B cell (primary cell): ENCODE data around the gene ZNF630. TPM values are rescaled to one million over a fixed set of nuclear protein-coding genes. Genes with fewer than 3 reads are reported as not detected.
"Not testable (repeated sequence)": the region's sequence is repeated elsewhere in the genome, so short reads cannot be mapped to it uniquely, and the experiment has no call there.

Source experiments
- ATAC-seq: fragments of 200-7000 bp; cut with Tn5 transposase; one replicate; pipeline ENCODE4 v1.10.0; 2021; ENCODE audit warnings: low read depth, mild to moderate bottlenecking, moderate number of reproducible peaks, moderate library complexity
- CTCF ChIA-PET: fragments of 350-600 bp; sonication (Branson Sonifier 250); formaldehyde crosslinking; loops from one replicate; lab custom pipeline; 2021; ENCODE audit warnings: antibody characterized with exemption, inconsistent platforms; lab: Charles Lee
- POLR2A ChIA-PET: fragments of 350-600 bp; sonication (Branson Sonifier 250); formaldehyde crosslinking; loops from one replicate; lab custom pipeline; 2021; ENCODE audit warnings: antibody characterized with exemption; lab: Charles Lee
- DNase-seq: peaks from one replicate; pipeline ENCODE4 v3.0.0; 2013
- H2AFZ ChIP-seq: 2 replicates; pipeline ENCODE4 v1.6.1; 2012; ENCODE audit warnings: mild to moderate bottlenecking, low read depth, low read length; ENCODE audit not compliant: insufficient read depth, poor library complexity, severe bottlenecking
- H3K27ac ChIP-seq, 2 donors: 1 replicate in 1 of 2; 2 replicates in 1 of 2; pipeline ENCODE4 v1.5.1; 2012 to 2013; ENCODE audit warnings: low read length in 2 of 2, mild to moderate bottlenecking in 2 of 2, moderate library complexity in 1 of 2
- H3K27me3 ChIP-seq, 4 experiments: fragments of 200-600 bp in 1 of 4; sonication (generic) in 1 of 4; replicated peaks in 1 of 4; 1 replicate in 2 of 4; 2 replicates in 2 of 4; pipeline versions ENCODE4 v1.6.1 to v1.7.0; 2013 to 2016; ENCODE audit warnings: low read length in 3 of 4, mild to moderate bottlenecking in 2 of 4, mixed read lengths in 1 of 4, moderate library complexity in 1 of 4; ENCODE audit not compliant: insufficient read depth in 4 of 4, control insufficient read depth in 3 of 4; ENCODE audit errors: control extremely low read depth in 1 of 4
- H3K36me3 ChIP-seq, 2 experiments: replicated peaks in 1 of 2; 1 replicate in 1 of 2; 2 replicates in 1 of 2; pipeline versions ENCODE4 v1.6.1 to v1.7.1; 2013; ENCODE audit warnings: low read length in 1 of 2; ENCODE audit not compliant: insufficient read depth in 2 of 2, control insufficient read depth in 1 of 2; ENCODE audit errors: control extremely low read depth in 1 of 2, extremely low read depth in 1 of 2
- H3K4me1 ChIP-seq, 2 donors: fragments of 200-600 bp in 1 of 2; sonication (generic) in 1 of 2; 1 replicate in 1 of 2; 2 replicates in 1 of 2; pipeline versions ENCODE4 v1.5.1 to v1.6.1; 2013 to 2017; ENCODE audit warnings: low read length in 2 of 2; ENCODE audit not compliant: control insufficient read depth in 2 of 2, insufficient read depth in 2 of 2
- H3K4me2 ChIP-seq: replicated peaks from 2 replicates; pipeline ENCODE3; 2012; ENCODE audit warnings: mild to moderate bottlenecking, low read depth, low read length; ENCODE audit not compliant: poor library complexity, severe bottlenecking
- H3K4me3 ChIP-seq, 5 experiments: fragments of 200-600 bp in 1 of 5; sonication (generic) in 1 of 5; 1 replicate in 3 of 5; 2 replicates in 2 of 5; pipeline versions ENCODE4 v1.5.1 to v1.7.0; 2011 to 2016; ENCODE audit warnings: low read length in 4 of 5, mild to moderate bottlenecking in 4 of 5, low read depth in 2 of 5, control low read depth in 1 of 5, moderate library complexity in 1 of 5; ENCODE audit not compliant: insufficient read depth in 1 of 5; ENCODE audit errors: control extremely low read depth in 1 of 5, extremely low read depth in 1 of 5
- H3K79me2 ChIP-seq: fragments of 200-600 bp; sonication (generic); one replicate; pipeline ENCODE4 v1.6.0; 2016; ENCODE audit warnings: low read length; ENCODE audit not compliant: control insufficient read depth, insufficient read depth
- H3K9ac ChIP-seq: fragments of 200-600 bp; sonication (generic); 2 replicates; pipeline ENCODE4 v1.6.1; 2017; ENCODE audit warnings: mild to moderate bottlenecking, low read length, moderate library complexity
- H3K9me3 ChIP-seq, 3 donors: one replicate each; pipeline versions ENCODE4 v1.6.1 to v1.7.1; 2013; ENCODE audit warnings: low read length in 2 of 3; ENCODE audit not compliant: control insufficient read depth in 2 of 3, insufficient read depth in 1 of 3; ENCODE audit errors: control extremely low read depth in 1 of 3
- H4K20me1 ChIP-seq: 2 replicates; pipeline ENCODE4 v1.6.0; 2012; ENCODE audit warnings: mild to moderate bottlenecking, low read length; ENCODE audit not compliant: insufficient read depth, control insufficient read depth, poor library complexity, severe bottlenecking
- H3K27ac Mint-ChIP-seq: one replicate; pipeline ENCODE4 v1.8.0; 2021; ENCODE audit warnings: mixed read lengths
- H3K27me3 Mint-ChIP-seq: one replicate; pipeline ENCODE4 v1.8.0; 2021; ENCODE audit warnings: mixed read lengths
- H3K4me1 Mint-ChIP-seq: one replicate; pipeline ENCODE4 v1.8.0; 2021; ENCODE audit warnings: mixed read lengths
- H3K4me3 Mint-ChIP-seq: one replicate; pipeline ENCODE4 v1.8.0; 2021; ENCODE audit warnings: mixed read lengths
- H3K9me3 Mint-ChIP-seq: one replicate; pipeline ENCODE4 v1.8.0; 2022; ENCODE audit warnings: mixed read lengths; ENCODE audit not compliant: insufficient read depth
- CTCF ChIP-seq: fragments of 200-600 bp; IDR thresholded peaks from one replicate; pipeline ENCODE4 v1.8.0; 2022; ENCODE audit warnings: antibody characterized with exemption, mild to moderate bottlenecking
- EZH2 ChIP-seq: IDR thresholded peaks from 2 replicates; pipeline ENCODE4 v1.6.1; 2012; ENCODE audit warnings: borderline replicate concordance, low read depth, mild to moderate bottlenecking, moderate library complexity, low read length; ENCODE audit not compliant: insufficient read depth, poor library complexity, severe bottlenecking
- WGBS: methylation state at CpG from one replicate; pipeline ENCODE4 v1.1.5; 2013; ENCODE audit warnings: missing lambda C conversion rate; ENCODE audit not compliant: insufficient coverage; 5-methylcytosine and 5-hydroxymethylcytosine counted together
- intact Hi-C: fragments of 100-400 bp; cut with micrococcal nuclease; formaldehyde crosslinking; loops from one replicate; pipeline ENCODE4 v1.10.0; 2022
- polyA plus RNA-seq: library from polyadenylated mRNA; depleted of rRNA; stranded (reverse); fragments of >200 nt; gene quantifications from 2 replicates; pipeline ENCODE4 v1.2.3, GENCODE V29; 2012
- total RNA-seq, 2 donors: library from RNA; stranded (reverse); fragments of 120-200 nt in 1 of 2; gene quantifications; 1 replicate in 1 of 2; 2 replicates in 1 of 2; pipeline versions ENCODE4 v1.2.3 to v1.2.4, GENCODE V29; 2013 to 2022

Gene ZNF630
- total and polyA plus RNA-seq, 2 donors (not counting 1 experiment from before 2014, with no cell fraction given), result 2.8 TPM; not detected in 1

GRCh38 chrX:48043056-48043455 is 28.4 kb downstream of the ZNF630 start:
- Mint-ChIP-seq H3K27ac (no peak overlapping the region), H3K4me3 (no peak overlapping the region), H3K27me3 (no peaks in the 10 kb centered on the region), H3K9me3 (no peaks in the 10 kb centered on the region), H3K4me1 (no peaks in the 10 kb centered on the region)
- Histone ChIP-seq H3K36me3 (no peaks in the 10 kb centered on the region), H3K4me2 (no peak overlapping the region), H3K27ac (no peak overlapping the region), H3K4me1 (no peaks in the 10 kb centered on the region), H2AFZ (no peak overlapping the region), H3K4me3 (no peak overlapping the region), H3K9ac (no peak overlapping the region), H4K20me1 (no peaks in the 10 kb centered on the region), H3K79me2 (no peaks in the 10 kb centered on the region), H3K27me3 (no peaks in the 10 kb centered on the region), H3K9me3 (no peaks in the 10 kb centered on the region)
- ChIA-PET POLR2A (no interaction called here), CTCF (no interaction called here)
- TF ChIP-seq CTCF (no peak), EZH2 (no peak)
- ATAC-seq (no peak), DNase-seq (no peak)
- WGBS, result 100% methylated on average over 2 of the region's 4 CpGs
- intact Hi-C loops, result no loop called here

DNA sequence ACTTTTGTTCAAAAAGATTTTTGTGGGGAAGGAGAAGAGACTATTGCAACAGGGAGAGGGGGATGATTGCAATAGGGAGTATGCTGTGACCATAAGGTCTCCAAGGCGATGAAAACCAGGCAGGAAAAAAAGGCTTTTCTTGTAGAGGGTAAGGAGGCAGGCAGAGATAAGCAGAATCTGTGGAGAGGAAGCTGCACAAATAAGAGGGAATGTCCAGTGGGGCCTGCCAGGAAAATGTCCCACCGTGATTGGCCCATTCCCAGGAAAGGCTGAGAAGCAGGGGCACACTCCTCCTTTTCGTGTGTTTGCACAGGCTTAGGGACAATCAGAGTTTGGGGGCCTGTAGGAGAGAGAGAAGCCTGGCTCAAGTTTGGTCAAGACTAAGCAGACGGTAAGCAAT is 35.5 kb downstream of the ZNF630 start:
- H3K36me3 ChIP-seq, result no peaks in the 10 kb centered on the region
- no peak overlapping the region for H2AFZ ChIP-seq
- no peaks in the 10 kb centered on the region for H3K27me3 ChIP-seq
- no peak overlapping the region for H3K4me2 ChIP-seq
- no peaks in the 10 kb centered on the region for H3K4me1 ChIP-seq
- Mint-ChIP-seq H3K27ac (no peak overlapping the region), H3K9me3 (no peaks in the 10 kb centered on the region), H3K4me3 (no peak overlapping the region), H3K4me1 (no peaks in the 10 kb centered on the region), H3K27me3 (no peaks in the 10 kb centered on the region)
- H4K20me1 ChIP-seq, result no peaks in the 10 kb centered on the region
- intact Hi-C loops, result no loop called here
- H3K79me2 ChIP-seq, result no peaks in the 10 kb centered on the region
- H3K9me3 ChIP-seq, result no peaks in the 10 kb centered on the region
- H3K27ac ChIP-seq, result no peak overlapping the region
- ATAC-seq (no peak), DNase-seq (no peak)
- WGBS, result 94% methylated on average over 2 of the region's 4 CpGs
- no peak overlapping the region for H3K4me3 ChIP-seq
- POLR2A ChIA-PET, result no interaction called here
- CTCF ChIA-PET, result no interaction called here
- H3K9ac ChIP-seq, result no peak overlapping the region
- TF ChIP-seq CTCF (no peak), EZH2 (no peak)

DNA sequence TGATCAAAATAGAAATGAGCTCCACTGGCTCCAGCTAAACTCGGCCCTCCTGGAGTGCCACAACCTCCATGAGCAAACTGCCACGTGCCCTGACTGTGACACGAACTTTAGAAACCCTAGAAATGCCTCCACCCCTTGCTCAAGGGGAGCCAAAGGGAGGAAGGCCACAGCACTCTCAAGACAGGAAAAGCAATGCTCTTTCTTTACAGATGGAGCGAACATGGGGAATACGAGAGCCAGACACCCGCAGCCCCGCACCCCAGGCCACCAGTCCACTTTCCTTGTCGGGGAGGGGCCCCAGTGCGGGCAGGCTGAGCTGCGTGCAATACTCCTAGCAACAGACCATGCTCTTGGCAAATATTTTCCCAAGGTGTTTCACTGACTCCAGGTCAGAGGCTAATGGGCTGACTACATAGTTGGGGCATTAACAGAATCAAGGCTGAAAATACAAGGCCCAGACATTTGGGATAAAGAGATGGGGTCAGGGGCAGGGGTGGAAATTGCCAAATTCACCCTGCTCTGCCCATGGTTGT is 40.7 kb downstream of the ZNF630 start:
- H3K4me1 Mint-ChIP-seq, CTCF ChIA-PET, H3K9ac ChIP-seq, H3K4me2 ChIP-seq, H4K20me1 ChIP-seq, H3K27me3 ChIP-seq, intact Hi-C loops, H3K27ac Mint-ChIP-seq, H3K4me3 Mint-ChIP-seq, H3K36me3 ChIP-seq, H3K9me3 ChIP-seq, H2AFZ ChIP-seq, H3K27me3 Mint-ChIP-seq, H3K9me3 Mint-ChIP-seq, POLR2A ChIA-PET, DNase-seq, H3K27ac ChIP-seq, H3K79me2 ChIP-seq, ATAC-seq, H3K4me3 ChIP-seq, H3K4me1 ChIP-seq: not testable (repeated sequence)
- 94% methylated on average over 3 of the region's 10 CpGs for WGBS
